K562 (cell line): Measurements from ENCODE around the gene CLCNKB. TPM values are rescaled to one million over a fixed set of nuclear protein-coding genes. Genes with fewer than 3 reads are reported as not detected.

ENCODE experiments used
- ATF7 ChIP-seq: fragments of 450-650 bp; IDR thresholded peaks from 2 replicates; pipeline ENCODE4 v1.7.1; 2014; ENCODE audit warnings: mild to moderate bottlenecking, moderate library complexity
- CHD2 ChIP-seq: IDR thresholded peaks from 2 replicates; pipeline ENCODE4 v1.6.1; 2011; ENCODE audit warnings: low read depth, low read length
- FOXK2 ChIP-seq, 2 experiments: fragments of 450-650 bp; IDR thresholded peaks in 1 of 2; conservative IDR thresholded peaks in 1 of 2; 2 replicates each; pipeline ENCODE4 v1.6.1; 2016; ENCODE audit warnings: low read depth in 2 of 2, mild to moderate bottlenecking in 1 of 2
- HSF4 ChIP-seq: fragments of 250-450 bp; sonication (Bioruptor Pico); IDR thresholded peaks from 2 replicates; pipeline ENCODE4 v2.1.2; 2022; ENCODE audit warnings: mild to moderate bottlenecking, moderate library complexity, borderline replicate concordance
- JUND ChIP-seq, 2 experiments: IDR thresholded peaks; 2 replicates in 1 of 2; 3 replicates in 1 of 2; pipeline ENCODE4 v1.6.1; 2011; ENCODE audit warnings: borderline replicate concordance in 2 of 2, low read depth in 2 of 2, low read length in 2 of 2, improper control_type of control experiment in 1 of 2, missing biosample characterization in 1 of 2, missing genetic modification characterization in 1 of 2, missing genetic modification reagents in 1 of 2
- NFE2 ChIP-seq: IDR thresholded peaks from 2 replicates; pipeline ENCODE4 v1.6.1; 2014; ENCODE audit warnings: antibody characterized with exemption, low read depth
- PHTF2 ChIP-seq: fragments of 250-450 bp; sonication (Bioruptor Pico); IDR thresholded peaks from 2 replicates; pipeline ENCODE4 v1.5.0; 2021; ENCODE audit warnings: mild to moderate bottlenecking
- PYGO2 ChIP-seq: fragments of 450-650 bp; IDR thresholded peaks from 2 replicates; pipeline ENCODE4 v1.6.1; 2016; ENCODE audit warnings: mild to moderate bottlenecking, missing genetic modification characterization, moderate library complexity, missing compliant biosample characterization
- SMARCA4 ChIP-seq: fragments of 450-650 bp; IDR thresholded peaks from 2 replicates; pipeline ENCODE4 v1.6.1; 2016
- SMARCC2 ChIP-seq: fragments of 450-650 bp; IDR thresholded peaks from 2 replicates; pipeline ENCODE4 v1.6.1; 2017; ENCODE audit warnings: antibody characterized with exemption, moderate library complexity, mild to moderate bottlenecking, low read depth
- SRSF7 ChIP-seq: fragments of 200-400 bp; formaldehyde crosslinking; optimal IDR thresholded peaks from 2 replicates; pipeline ENCODE3; 2017; ENCODE audit warnings: mild to moderate bottlenecking, low read depth, low read length
- ZBED1 ChIP-seq: IDR thresholded peaks from 2 replicates; pipeline ENCODE4 v1.6.1; 2014
- ZBTB17 ChIP-seq: fragments of 450-650 bp; formaldehyde crosslinking; IDR thresholded peaks from 2 replicates; pipeline ENCODE4 v1.4.0; 2020; ENCODE audit warnings: mild to moderate bottlenecking
- ZKSCAN1 ChIP-seq: fragments of 150-350 bp; IDR thresholded peaks from 2 replicates; pipeline ENCODE4 v1.6.1; 2016; ENCODE audit warnings: low read depth, low read length
- ZNF175 ChIP-seq: fragments of 200-800 bp; sonication (Bioruptor generic); IDR thresholded peaks from 2 replicates; pipeline ENCODE4 v1.6.1; 2016; ENCODE audit warnings: low read depth, mild to moderate bottlenecking, missing genetic modification characterization, missing compliant biosample characterization
- ZNF224 ChIP-seq: sonication (generic); formaldehyde crosslinking; IDR thresholded peaks from 2 replicates; pipeline ENCODE4 v1.8.0; 2022; ENCODE audit warnings: mild to moderate bottlenecking, missing genetic modification reagents
- ZNF232 ChIP-seq: sonication (generic); formaldehyde crosslinking; IDR thresholded peaks from 2 replicates; pipeline ENCODE4 v1.8.0; 2022; ENCODE audit warnings: mild to moderate bottlenecking, missing genetic modification reagents
- polyA plus RNA-seq, 8 experiments: library from polyadenylated mRNA; depleted of rRNA in 4 of 8; stranded (reverse) in 5 of 8; unstranded in 3 of 8; fragments of >200 nt; fragmentation: Nextera tagmentation in 2 of 8; fragmentation: Illumina TruSeq in 1 of 8; extraction: Ambion mirVana in 2 of 8; extraction: Trizol in 1 of 8; gene quantifications; 2 replicates each; pipeline versions ENCODE4 v1.2.1 to v1.2.3, GENCODE V29; 2011 to 2014; ENCODE audit warnings: inconsistent platforms in 1 of 8, missing spikeins in 1 of 8
- total RNA-seq, 7 experiments: library from RNA; depleted of rRNA in 6 of 7; stranded (reverse); fragments of >200 nt in 6 of 7; fragmentation: Illumina TruSeq in 2 of 7; extraction: Trizol in 2 of 7; gene quantifications; 2 replicates each; pipeline versions ENCODE4 v1.2.1 to v1.2.3, GENCODE V29; 2011 to 2021; ENCODE audit warnings: low replicate concordance in 1 of 7
- TF ChIP-seq, protein P1 (sequence below), 2 experiments: fragments of 450-650 bp in 1 of 2; sonication (generic) in 1 of 2; formaldehyde crosslinking in 1 of 2; IDR thresholded peaks in 1 of 2; conservative IDR thresholded peaks in 1 of 2; 2 replicates each; pipeline versions ENCODE4 v1.6.1 to v1.8.1; 2016 to 2023; ENCODE audit warnings: mild to moderate bottlenecking in 2 of 2, moderate library complexity in 2 of 2, inconsistent platforms in 1 of 2, missing genetic modification reagents in 1 of 2
- TF ChIP-seq, protein P2 (sequence below): conservative IDR thresholded peaks from 2 replicates; pipeline ENCODE4 v1.6.1; 2011; ENCODE audit warnings: low read depth, mild to moderate bottlenecking, low read length; ENCODE audit not compliant: control insufficient read depth
- TF ChIP-seq, protein P3 (sequence below): fragments of 250-450 bp; sonication (Bioruptor Pico); IDR thresholded peaks from 2 replicates; pipeline ENCODE4 v1.5.0; 2021
- TF ChIP-seq, protein P4 (sequence below): IDR thresholded peaks from 2 replicates; pipeline ENCODE4 v1.6.1; 2014; ENCODE audit warnings: antibody characterized with exemption
- TF ChIP-seq, protein P5 (sequence below): fragments of 250-450 bp; sonication (Bioruptor Pico); IDR thresholded peaks from 2 replicates; pipeline ENCODE4 v1.4.0; 2020

CLCNKB gene
- total and polyA plus RNA-seq, 9 of the 15 experiments (the other 6 are each of a cell fraction or from before 2014, with no cell fraction given) = 0.08 to 1.7 (median 0.64) TPM

DNA sequence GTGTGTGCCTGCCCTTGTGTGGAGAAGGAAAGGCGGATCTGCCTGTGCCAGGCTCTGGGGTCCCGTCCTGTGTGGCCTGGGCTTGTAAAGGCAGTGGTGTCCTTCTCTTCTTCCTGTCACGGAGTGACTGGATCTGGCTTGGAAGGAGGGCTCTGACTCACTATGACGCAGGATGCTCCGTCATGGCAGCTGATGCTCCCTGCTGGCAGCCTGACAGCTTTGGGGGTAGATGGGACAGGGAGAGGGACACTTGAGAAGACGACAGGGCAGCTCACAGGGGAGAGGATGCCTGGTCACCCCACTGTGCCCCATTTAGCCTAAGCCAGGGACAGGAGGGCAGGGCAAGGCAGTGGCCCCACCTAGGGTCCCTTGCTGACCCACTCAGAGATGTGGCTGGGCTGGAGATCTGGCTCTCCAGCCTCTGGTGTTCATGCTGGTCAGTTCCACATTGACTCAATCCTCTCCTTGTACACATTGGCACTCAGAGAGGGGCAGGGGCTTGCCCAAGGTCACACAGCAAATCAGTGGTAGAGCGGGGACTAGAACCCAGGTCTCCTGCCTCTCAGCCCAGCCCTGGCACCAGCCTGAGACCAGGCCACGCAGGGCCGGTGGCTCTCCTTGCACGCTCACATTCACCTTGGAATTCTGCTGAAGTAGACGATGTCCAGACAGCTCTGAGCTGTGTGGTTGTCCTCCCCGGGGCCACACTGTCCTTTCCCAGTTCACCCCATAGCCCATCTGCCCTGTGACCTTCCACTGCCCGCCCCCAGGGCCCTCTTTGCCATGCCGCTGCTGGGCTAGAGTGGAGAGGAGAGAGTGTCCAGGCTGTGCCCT lies 32.7 kb downstream of the CLCNKB start (continued):
- TF ChIP-seq, protein P1, sequence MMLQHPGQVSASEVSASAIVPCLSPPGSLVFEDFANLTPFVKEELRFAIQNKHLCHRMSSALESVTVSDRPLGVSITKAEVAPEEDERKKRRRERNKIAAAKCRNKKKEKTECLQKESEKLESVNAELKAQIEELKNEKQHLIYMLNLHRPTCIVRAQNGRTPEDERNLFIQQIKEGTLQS (IDR thresholded peaks at IDR 0.05) = peak; percentile 89
- TF ChIP-seq, protein P1 (CRISPR knock-in tag; conservative IDR thresholded peaks at IDR 0.05) = no peak; the same call in 1 of the 2 replicates
- no peak for TF ChIP-seq ZKSCAN1
- TF ChIP-seq CHD2 = no peak
- no peak for TF ChIP-seq ZNF224 (CRISPR knock-in tag)
- TF ChIP-seq, protein P2, sequence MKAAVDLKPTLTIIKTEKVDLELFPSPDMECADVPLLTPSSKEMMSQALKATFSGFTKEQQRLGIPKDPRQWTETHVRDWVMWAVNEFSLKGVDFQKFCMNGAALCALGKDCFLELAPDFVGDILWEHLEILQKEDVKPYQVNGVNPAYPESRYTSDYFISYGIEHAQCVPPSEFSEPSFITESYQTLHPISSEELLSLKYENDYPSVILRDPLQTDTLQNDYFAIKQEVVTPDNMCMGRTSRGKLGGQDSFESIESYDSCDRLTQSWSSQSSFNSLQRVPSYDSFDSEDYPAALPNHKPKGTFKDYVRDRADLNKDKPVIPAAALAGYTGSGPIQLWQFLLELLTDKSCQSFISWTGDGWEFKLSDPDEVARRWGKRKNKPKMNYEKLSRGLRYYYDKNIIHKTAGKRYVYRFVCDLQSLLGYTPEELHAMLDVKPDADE = 0 out of 2 replicates have a peak, but pooled peaks have one; percentile 41
- TF ChIP-seq, protein P3, sequence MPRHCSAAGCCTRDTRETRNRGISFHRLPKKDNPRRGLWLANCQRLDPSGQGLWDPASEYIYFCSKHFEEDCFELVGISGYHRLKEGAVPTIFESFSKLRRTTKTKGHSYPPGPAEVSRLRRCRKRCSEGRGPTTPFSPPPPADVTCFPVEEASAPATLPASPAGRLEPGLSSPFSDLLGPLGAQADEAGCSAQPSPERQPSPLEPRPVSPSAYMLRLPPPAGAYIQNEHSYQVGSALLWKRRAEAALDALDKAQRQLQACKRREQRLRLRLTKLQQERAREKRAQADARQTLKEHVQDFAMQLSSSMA (CRISPR knock-in tag) = no peak
- peak; percentile 49; the same call in 1 of the 2 replicates for TF ChIP-seq SMARCA4
- TF ChIP-seq SRSF7 = no peak
- no peak for TF ChIP-seq PHTF2
- TF ChIP-seq, protein P4, sequence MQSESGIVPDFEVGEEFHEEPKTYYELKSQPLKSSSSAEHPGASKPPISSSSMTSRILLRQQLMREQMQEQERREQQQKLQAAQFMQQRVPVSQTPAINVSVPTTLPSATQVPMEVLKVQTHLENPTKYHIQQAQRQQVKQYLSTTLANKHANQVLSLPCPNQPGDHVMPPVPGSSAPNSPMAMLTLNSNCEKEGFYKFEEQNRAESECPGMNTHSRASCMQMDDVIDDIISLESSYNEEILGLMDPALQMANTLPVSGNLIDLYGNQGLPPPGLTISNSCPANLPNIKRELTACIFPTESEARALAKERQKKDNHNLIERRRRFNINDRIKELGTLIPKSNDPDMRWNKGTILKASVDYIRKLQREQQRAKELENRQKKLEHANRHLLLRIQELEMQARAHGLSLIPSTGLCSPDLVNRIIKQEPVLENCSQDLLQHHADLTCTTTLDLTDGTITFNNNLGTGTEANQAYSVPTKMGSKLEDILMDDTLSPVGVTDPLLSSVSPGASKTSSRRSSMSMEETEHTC = no peak
- no peak for TF ChIP-seq HSF4 (CRISPR knock-in tag)
- TF ChIP-seq SMARCC2 = no peak
- no peak for TF ChIP-seq ZBTB17 (CRISPR knock-in tag)
- peak; percentile 92 for TF ChIP-seq JUND (IDR thresholded peaks at IDR 0.05; ENCODE audit: borderline replicate concordance, low read depth, low read length)
- TF ChIP-seq JUND (tag; IDR thresholded peaks at IDR 0.05; ENCODE audit: borderline replicate concordance, low read depth, low read length) = peak; percentile 77; the same call in 2 of the 3 replicates
- TF ChIP-seq, protein P5, sequence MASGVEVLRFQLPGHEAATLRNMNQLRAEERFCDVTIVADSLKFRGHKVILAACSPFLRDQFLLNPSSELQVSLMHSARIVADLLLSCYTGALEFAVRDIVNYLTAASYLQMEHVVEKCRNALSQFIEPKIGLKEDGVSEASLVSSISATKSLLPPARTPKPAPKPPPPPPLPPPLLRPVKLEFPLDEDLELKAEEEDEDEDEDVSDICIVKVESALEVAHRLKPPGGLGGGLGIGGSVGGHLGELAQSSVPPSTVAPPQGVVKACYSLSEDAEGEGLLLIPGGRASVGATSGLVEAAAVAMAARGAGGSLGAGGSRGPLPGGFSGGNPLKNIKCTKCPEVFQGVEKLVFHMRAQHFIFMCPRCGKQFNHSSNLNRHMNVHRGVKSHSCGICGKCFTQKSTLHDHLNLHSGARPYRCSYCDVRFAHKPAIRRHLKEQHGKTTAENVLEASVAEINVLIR (CRISPR knock-in tag) = peak; percentile 74
- TF ChIP-seq FOXK2 (conservative IDR thresholded peaks at IDR 0.05 in 1 of 2, IDR thresholded peaks at IDR 0.05 in 1 of 2; ENCODE audit: low read depth in 2 of 2) = no peak
- peak; percentile 59; the same call in 1 of the 2 replicates for TF ChIP-seq ZNF232 (CRISPR knock-in tag)
- no peak for TF ChIP-seq ZBED1
- no peak for TF ChIP-seq PYGO2 (tag)
- TF ChIP-seq ZNF175 (CRISPR knock-in tag) = no peak
- peak; percentile 70; the same call in 1 of the 2 replicates for TF ChIP-seq NFE2
- TF ChIP-seq ATF7 = peak; percentile 42; the same call in 1 of the 2 replicates
